ENCODE measurements around the gene PAQR7.

Gene PAQR7

GRCh38 chr1:25816112-25816718 lies 59.3 kb downstream of the PAQR7 start:
- DNase-seq (ENCODE audit: low read depth), result no peak

GRCh38 chr1:25815208-25816111 lies 60.0 kb downstream of the PAQR7 start:
- DNase-seq (ENCODE audit: low read depth), result no peak

- DNase-seq (ENCODE audit: low read depth), result no peak
Observed at GRCh38 chr1:25814549-25815087, 60.9 kb downstream of the PAQR7 start.

GRCh38 chr1:25813734-25814471 lies 61.6 kb downstream of the PAQR7 start:
- DNase-seq (ENCODE audit: low read depth), result no peak

GRCh38 chr1:25813071-25813733 lies 62.3 kb downstream of the PAQR7 start:
- no peak for DNase-seq (ENCODE audit: low read depth)

Measured in activated T-helper 9 cell treated with anti-CD3 and anti-CD28 coated beads, Interleukin-2, amount 50 U/mL, for 16 hours (primary cell).